H1 (cell line): ENCODE results near the gene SEMA7A. TPM values are rescaled to one million over a fixed set of nuclear protein-coding genes. Genes with fewer than 3 reads are reported as not detected.

Source experiments
- CTCF ChIA-PET: fragments of 300-600 bp; sonication (Branson Sonifier 250); formaldehyde crosslinking; loops from one replicate; lab custom pipeline; 2021; ENCODE audit not compliant: partially characterized antibody; lab: Charles Lee
- POLR2A ChIA-PET: fragments of 300-600 bp; sonication (Branson Sonifier 250); formaldehyde crosslinking; loops from one replicate; lab custom pipeline; 2021; ENCODE audit warnings: inconsistent platforms; ENCODE audit not compliant: partially characterized antibody; lab: Charles Lee
- DNase-seq, 2 experiments: peaks; one replicate each; pipeline versions ENCODE4 v3.0.0 to v3.0.0-alpha.2; 2010 to 2022; ENCODE audit warnings: low spot score in 2 of 2, low read depth in 1 of 2, mixed read lengths in 1 of 2
- FAIRE-seq: peaks from 2 replicates; lab custom pipeline; 2011; peaks lifted over from hg19 to GRCh38; lab: Jason Lieb, UNC
- H2AFZ ChIP-seq: 2 replicates; pipeline ENCODE4 v1.8.1; 2012; ENCODE audit warnings: low read length, inconsistent platforms
- H2AK5ac ChIP-seq: 2 replicates; pipeline ENCODE4 v1.6.1; 2013; ENCODE audit warnings: low read depth, low read length
- H2BK120ac ChIP-seq: replicated peaks from 2 replicates; pipeline ENCODE3; 2013; ENCODE audit warnings: low read depth, low read length, inconsistent platforms
- H2BK12ac ChIP-seq: 2 replicates; pipeline ENCODE4 v1.6.1; 2013; ENCODE audit warnings: low read depth, low read length
- H2BK15ac ChIP-seq: 2 replicates; pipeline ENCODE4 v1.6.1; 2013; ENCODE audit warnings: low read length
- H2BK20ac ChIP-seq: 2 replicates; pipeline ENCODE4 v1.6.1; 2013; ENCODE audit warnings: low read length
- H2BK5ac ChIP-seq: 2 replicates; pipeline ENCODE4 v1.6.1; 2013; ENCODE audit warnings: low read depth, low read length
- H3K14ac ChIP-seq: 2 replicates; pipeline ENCODE4 v1.6.1; 2013; ENCODE audit warnings: inconsistent platforms; ENCODE audit not compliant: insufficient read length
- H3K18ac ChIP-seq: 2 replicates; pipeline ENCODE4 v1.6.1; 2013; ENCODE audit warnings: low read length; ENCODE audit errors: extremely low read depth
- H3K23ac ChIP-seq: 2 replicates; pipeline ENCODE4 v1.6.1; 2013; ENCODE audit warnings: inconsistent platforms; ENCODE audit not compliant: insufficient read length
- H3K23me2 ChIP-seq: 2 replicates; pipeline ENCODE4 v1.6.1; 2013; ENCODE audit warnings: low read depth, low read length
- H3K27ac ChIP-seq: 2 replicates; pipeline ENCODE4 v1.6.1; 2011; ENCODE audit warnings: low read depth, low read length, inconsistent platforms
- H3K27me3 ChIP-seq, 4 experiments: replicated peaks in 1 of 4; 1 replicate in 1 of 4; 2 replicates in 3 of 4; pipeline versions ENCODE4 v1.6.1 to v1.8.1; 2011 to 2013; ENCODE audit warnings: low read length in 3 of 4, mild to moderate bottlenecking in 3 of 4, inconsistent platforms in 2 of 4, mixed read lengths in 2 of 4, moderate library complexity in 1 of 4; ENCODE audit not compliant: control insufficient read depth in 3 of 4, insufficient read depth in 3 of 4; ENCODE audit errors: extremely low read depth in 1 of 4
- H3K36me3 ChIP-seq, 4 experiments: 2 replicates each; pipeline versions ENCODE4 v1.6.1 to v1.8.1; 2011 to 2013; ENCODE audit warnings: mild to moderate bottlenecking in 4 of 4, low read length in 3 of 4, moderate library complexity in 2 of 4, control low read depth in 1 of 4, inconsistent platforms in 1 of 4; ENCODE audit not compliant: insufficient read depth in 4 of 4, control insufficient read depth in 2 of 4
- H3K4ac ChIP-seq: replicated peaks from 2 replicates; pipeline ENCODE3; 2013; ENCODE audit warnings: low read length, low read depth, mixed read lengths, inconsistent platforms; ENCODE audit not compliant: insufficient read length
- H3K4me1 ChIP-seq, 4 experiments: replicated peaks in 1 of 4; 1 replicate in 1 of 4; 2 replicates in 3 of 4; pipeline versions ENCODE4 v1.6.1 to v1.8.1; 2011 to 2013; ENCODE audit warnings: low read length in 3 of 4, inconsistent platforms in 2 of 4, mixed read lengths in 1 of 4; ENCODE audit not compliant: insufficient read depth in 4 of 4, control insufficient read depth in 3 of 4
- H3K4me2 ChIP-seq, 2 experiments: 2 replicates each; pipeline versions ENCODE4 v1.6.1 to v1.8.1; 2011 to 2013; ENCODE audit warnings: low read depth in 2 of 2, low read length in 2 of 2, control low read depth in 1 of 2, inconsistent platforms in 1 of 2, mild to moderate bottlenecking in 1 of 2; ENCODE audit not compliant: insufficient read depth in 1 of 2
- H3K4me3 ChIP-seq, 4 experiments: fragments of 200-600, 300-600 bp in 1 of 4; sonication (generic), shearing (Covaris generic), sonication (Bioruptor Twin) in 1 of 4; 2 replicates each; pipeline versions ENCODE4 v1.5.1 to v1.8.1; 2011 to 2016; ENCODE audit warnings: low read length in 4 of 4, low read depth in 3 of 4, control low read depth in 2 of 4, inconsistent platforms in 2 of 4, mild to moderate bottlenecking in 2 of 4, mixed read lengths in 1 of 4, moderate library complexity in 1 of 4; ENCODE audit not compliant: insufficient read depth in 2 of 4; ENCODE audit errors: extremely low read depth in 1 of 4
- H3K56ac ChIP-seq: replicated peaks from 2 replicates; pipeline ENCODE3; 2013; ENCODE audit warnings: low read depth, mild to moderate bottlenecking, mixed read lengths, low read length, inconsistent platforms; ENCODE audit not compliant: insufficient read length
- H3K79me1 ChIP-seq: 2 replicates; pipeline ENCODE4 v1.6.1; 2013; ENCODE audit warnings: low read depth, low read length, control low read depth
- H3K79me2 ChIP-seq, 2 experiments: 2 replicates each; pipeline versions ENCODE4 v1.6.1 to v1.8.1; 2012 to 2013; ENCODE audit warnings: low read length in 2 of 2, mild to moderate bottlenecking in 2 of 2, inconsistent platforms in 1 of 2; ENCODE audit not compliant: insufficient read depth in 2 of 2, control insufficient read depth in 1 of 2
- H3K9ac ChIP-seq, 4 experiments: replicated peaks in 1 of 4; 1 replicate in 1 of 4; 2 replicates in 3 of 4; pipeline versions ENCODE4 v1.6.1 to v1.8.1; 2011 to 2013; ENCODE audit warnings: low read depth in 3 of 4, low read length in 3 of 4, control low read depth in 2 of 4, mild to moderate bottlenecking in 2 of 4, moderate library complexity in 2 of 4, inconsistent platforms in 1 of 4; ENCODE audit errors: extremely low read depth in 1 of 4
- H3K9me3 ChIP-seq, 2 experiments: 2 replicates each; pipeline versions ENCODE4 v1.6.1 to v1.8.1; 2012 to 2013; ENCODE audit warnings: mild to moderate bottlenecking in 2 of 2, moderate library complexity in 2 of 2, control low read depth in 1 of 2, inconsistent platforms in 1 of 2, low read depth in 1 of 2, low read length in 1 of 2, mixed read lengths in 1 of 2; ENCODE audit not compliant: insufficient read depth in 2 of 2
- H4K20me1 ChIP-seq, 2 experiments: replicated peaks in 1 of 2; 2 replicates each; pipeline versions ENCODE3 to v1.8.1; 2011 to 2013; ENCODE audit warnings: inconsistent platforms in 2 of 2, low read length in 2 of 2, mild to moderate bottlenecking in 1 of 2; ENCODE audit not compliant: insufficient read depth in 2 of 2, control insufficient read depth in 1 of 2
- H4K5ac ChIP-seq: 2 replicates; pipeline ENCODE4 v1.6.1; 2013; ENCODE audit warnings: low read length, low read depth, mixed read lengths, inconsistent platforms; ENCODE audit not compliant: insufficient read length
- H4K8ac ChIP-seq: 2 replicates; pipeline ENCODE4 v1.8.0; 2013; ENCODE audit warnings: mild to moderate bottlenecking, moderate library complexity, low read length, inconsistent platforms; ENCODE audit not compliant: insufficient read depth; ENCODE audit errors: extremely low read depth
- H4K91ac ChIP-seq: replicated peaks from 2 replicates; pipeline ENCODE3; 2013; ENCODE audit warnings: low read length, mixed read lengths, inconsistent platforms; ENCODE audit not compliant: insufficient read length
- ASH2L ChIP-seq: fragments of 200-600, 300-600 bp; sonication (generic); IDR thresholded peaks from one replicate; pipeline ENCODE4 v1.7.1; 2017; ENCODE audit warnings: low read length
- CBX8 ChIP-seq: fragments of 300-800, 300-1000 bp; sonication (generic); IDR thresholded peaks from 2 replicates; pipeline ENCODE4 v1.7.1; 2016; ENCODE audit warnings: low read depth, low read length, borderline replicate concordance
- YY1 ChIP-seq: IDR thresholded peaks from 2 replicates; pipeline ENCODE4 v1.6.1; 2011; ENCODE audit warnings: low read depth, mild to moderate bottlenecking, low read length
- WGBS, 2 experiments: shearing (Covaris generic) in 1 of 2; methylation state at CpG; one replicate each; pipeline versions ENCODE4 v1.1.6 to v1.1.7; 2013 to 2015; ENCODE audit warnings: low lambda C conversion rate in 2 of 2, mixed read lengths in 2 of 2, inconsistent platforms in 1 of 2, low coverage in 1 of 2, missing lambda C conversion rate in 1 of 2; ENCODE audit not compliant: insufficient replicate concordance in 2 of 2, insufficient coverage in 1 of 2, insufficient read length in 1 of 2; ENCODE audit errors: extremely low coverage in 1 of 2, missing lambda C conversion rate in 1 of 2; 5-methylcytosine and 5-hydroxymethylcytosine counted together
- polyA plus RNA-seq, 7 experiments: library from polyadenylated mRNA; depleted of rRNA in 3 of 7; stranded (reverse) in 5 of 7; unstranded in 2 of 7; fragments of >200 nt in 5 of 7; fragments of 200-250 nt in 2 of 7; gene quantifications; 1 replicate in 5 of 7; 2 replicates in 1 of 7; 4 replicates in 1 of 7; pipeline versions ENCODE4 v1.2.1 to v1.2.3, GENCODE V29; 2011 to 2013; ENCODE audit warnings: missing spikeins in 2 of 7, mixed read lengths in 2 of 7
- total RNA-seq: library from RNA; stranded (reverse); fragmentation: NEBNext Ultra II Directional; extraction: Animal tissue kit (Norgen Biotek cat#: 25700); gene quantifications from 2 replicates; pipeline ENCODE4 v1.2.1, GENCODE V29; 2021

The SEMA7A gene
- total and polyA plus RNA-seq, 2 of the 8 experiments (the other 6 are each of a cell fraction or from before 2014, with no cell fraction given) = 10.7 to 15.0 TPM

DNA sequence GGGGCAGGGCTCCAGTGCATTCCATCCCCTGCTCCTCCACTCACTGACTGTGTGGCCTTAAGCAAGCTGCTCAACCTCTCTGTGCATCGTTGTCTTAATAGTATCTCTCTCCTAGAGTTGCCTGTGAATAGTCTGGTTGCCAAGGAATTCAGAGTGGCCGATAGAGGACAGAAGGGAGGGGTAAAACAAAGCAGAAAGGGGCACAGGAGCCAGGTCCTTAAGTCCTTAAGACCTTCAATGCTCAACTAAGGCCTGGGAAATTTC is 52.6 kb downstream of the SEMA7A start:
- H3K79me1 ChIP-seq = no peaks in the 10 kb centered on the region; the same call in 1 of the 2 replicates
- no peak overlapping the region for H2AFZ ChIP-seq
- H3K36me3 ChIP-seq = no peaks in the 10 kb centered on the region
- ChIA-PET POLR2A (interaction anchor here (2.6 kb wide), 1 partner anchor 53 kb away, joined by 9 read pairs; the partner anchor contains the start of gene SEMA7A), CTCF (interaction anchor here (0.6 to 36.8 kb wide), 12 partner anchors 9 to 327 kb away, joined by 3 to 1311 read pairs (median 4); partner anchors contain the start of gene SEMA7A)
- no peak overlapping the region for H3K14ac ChIP-seq
- H4K8ac ChIP-seq = no peak overlapping the region
- FAIRE-seq = no peak
- H3K56ac ChIP-seq = no peak overlapping the region
- no peak overlapping the region for H2AK5ac ChIP-seq
- H3K9ac ChIP-seq = no peak overlapping the region
- H3K4ac ChIP-seq = no peak overlapping the region
- no peak overlapping the region for H3K23ac ChIP-seq
- H3K4me2 ChIP-seq = no peak overlapping the region
- no peak overlapping the region for H2BK5ac ChIP-seq
- no peak overlapping the region for H3K27ac ChIP-seq
- H2BK15ac ChIP-seq = no peak overlapping the region
- no peaks in the 10 kb centered on the region for H3K27me3 ChIP-seq
- no peak overlapping the region for H4K91ac ChIP-seq
- no peak overlapping the region for H3K18ac ChIP-seq
- no peaks in the 10 kb centered on the region for H3K79me2 ChIP-seq
- no peak overlapping the region for H3K4me3 ChIP-seq
- no peaks in the 10 kb centered on the region for H3K9me3 ChIP-seq
- WGBS, 2 experiments = 89% methylated on average over 2 of the region's 2 CpGs; no CpG with 5 or more reads in 1 of the 2 experiments
- no peak overlapping the region for H2BK12ac ChIP-seq
- H3K4me1 ChIP-seq = peaks cover 0 to 12% (median 7%) of the 10 kb centered on the region in 4 experiments; a peak in 4 of 7 replicates
- H4K5ac ChIP-seq = no peak overlapping the region
- no peaks in the 10 kb centered on the region for H4K20me1 ChIP-seq
- H3K23me2 ChIP-seq = no peaks in the 10 kb centered on the region
- H2BK120ac ChIP-seq = no peak overlapping the region
- no peak for DNase-seq
- H2BK20ac ChIP-seq = no peak overlapping the region
- TF ChIP-seq CBX8 = no peak
- TF ChIP-seq YY1 = no peak
- TF ChIP-seq ASH2L = no peak
